GOT3 (cell line): ENCODE data around the gene CLK2.
"Not testable (repeated sequence)": the region's sequence is repeated elsewhere in the genome, so short reads cannot be mapped to it uniquely, and the experiment has no call there.

Experiments
- DNase-seq: peaks from one replicate; lab custom pipeline; 2025; ENCODE audit warnings: mixed read lengths; lab: John Stamatoyannopoulos, UW

CLK2 gene

GRCh38 chr1:155266553-155266952 lies 6.8 kb downstream of the CLK2 start:
- no peak for DNase-seq

- DNase-seq, result no peak
Observed at GRCh38 chr1:155263067-155263466, 10.2 kb downstream of the CLK2 start.

- peak; percentile 76 for DNase-seq
Observed at GRCh38 chr1:155261852-155262673, 11.2 kb downstream of the CLK2 start, which contains the start of gene SCAMP3. Gene SCAMP3 (minus strand): TSS chr1:155262360. CDS start chr1:155262151, 209 bp downstream.

- no peak for DNase-seq
Observed at GRCh38 chr1:155261493-155261851, 11.8 kb downstream of the CLK2 start.

- DNase-seq, result no peak
Observed at GRCh38 chr1:155260276-155260675, 13.0 kb downstream of the CLK2 start.

GRCh38 chr1:155256058-155256852 lies 17.0 kb downstream of the CLK2 start:
- DNase-seq, result no peak

- no peak for DNase-seq
Observed at GRCh38 chr1:155255243-155256007, 17.9 kb downstream of the CLK2 start, which contains the start of gene ENTREP3. Gene ENTREP3 (minus strand): TSS chr1:155255483. CDS start chr1:155254877, 606 bp downstream.

GRCh38 chr1:155254714-155255242 lies 18.5 kb downstream of the CLK2 start:
- no peak for DNase-seq

GRCh38 chr1:155254228-155254713 lies 19.0 kb downstream of the CLK2 start:
- no peak for DNase-seq

- DNase-seq, result no peak
Observed at GRCh38 chr1:155253797-155254196, 19.5 kb downstream of the CLK2 start.

GRCh38 chr1:155253208-155253607 lies 20.1 kb downstream of the CLK2 start:
- DNase-seq, result no peak

GRCh38 chr1:155251566-155251965 lies 21.7 kb downstream of the CLK2 start:
- DNase-seq, result no peak

GRCh38 chr1:155250633-155251449 lies 22.5 kb downstream of the CLK2 start:
- peak; percentile 65 for DNase-seq

GRCh38 chr1:155250246-155250632 lies 23.1 kb downstream of the CLK2 start:
- no peak for DNase-seq

- no peak for DNase-seq
Observed at GRCh38 chr1:155247667-155248553, 25.4 kb downstream of the CLK2 start.

GRCh38 chr1:155246796-155247195 lies 26.5 kb downstream of the CLK2 start:
- DNase-seq, result not testable (repeated sequence)

- no peak for DNase-seq
Observed at GRCh38 chr1:155245163-155245524, 28.2 kb downstream of the CLK2 start.

- peak; percentile 76 for DNase-seq
Observed at GRCh38 chr1:155244368-155245162, 28.7 kb downstream of the CLK2 start.

GRCh38 chr1:155242805-155243358 lies 30.4 kb downstream of the CLK2 start:
- no peak for DNase-seq
